PFSK-1 (cell line): ENCODE data around the gene WDR59.

Source experiments
- FOXP2 ChIP-seq: optimal IDR thresholded peaks from 2 replicates; pipeline ENCODE3; 2011; ENCODE audit warnings: borderline replicate concordance, control low read depth, inconsistent platforms; ENCODE audit not compliant: insufficient read depth; ENCODE audit errors: extremely low read length, extremely low read depth
- POLR2AphosphoS5 ChIP-seq: IDR thresholded peaks from 2 replicates; pipeline ENCODE4 v1.6.1; 2012; ENCODE audit warnings: low read depth, mild to moderate bottlenecking, control low read depth, low read length, moderate library complexity
- REST ChIP-seq, 2 experiments: IDR thresholded peaks; 2 replicates each; pipeline versions ENCODE4 v1.6.1 to v1.8.0; 2011 to 2012; ENCODE audit warnings: low read depth in 2 of 2, low read length in 2 of 2, control low read depth in 1 of 2, inconsistent platforms in 1 of 2, mild to moderate bottlenecking in 1 of 2, moderate library complexity in 1 of 2; ENCODE audit not compliant: insufficient read depth in 1 of 2
- SIN3A ChIP-seq: IDR thresholded peaks from 2 replicates; pipeline ENCODE4 v1.6.1; 2012; ENCODE audit warnings: mild to moderate bottlenecking, low read length, moderate library complexity, borderline replicate concordance; ENCODE audit not compliant: insufficient read depth
- TAF1 ChIP-seq: IDR thresholded peaks from 2 replicates; pipeline ENCODE4 v1.6.1; 2012; ENCODE audit warnings: low read length, control low read depth, borderline replicate concordance; ENCODE audit not compliant: insufficient read depth

The WDR59 gene

DNA sequence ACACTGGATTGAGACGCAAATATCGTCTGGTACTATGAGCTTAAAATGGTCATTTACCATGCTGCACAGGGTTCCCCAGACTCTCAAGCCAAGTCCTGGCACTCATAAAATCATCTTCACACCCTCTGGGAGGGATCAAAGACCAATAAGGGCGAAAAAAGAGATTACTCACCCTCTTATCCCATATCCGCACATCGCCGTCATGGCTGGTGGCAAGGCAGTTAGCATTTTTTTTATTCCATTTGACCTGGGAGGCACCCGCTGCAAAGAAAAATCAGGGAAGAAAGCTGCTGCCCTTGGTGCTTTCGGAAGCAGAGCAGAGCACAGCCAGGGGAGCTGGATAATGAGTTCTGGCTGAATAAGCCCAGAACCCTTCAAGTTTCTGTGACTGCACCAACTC, 42.4 kb downstream of the WDR59 start:
- TF ChIP-seq SIN3A, result no peak
- TF ChIP-seq REST (IDR thresholded peaks at IDR 0.05; ENCODE audit: insufficient read depth in 1 of 2, low read depth in 2 of 2, low read length in 2 of 2), result no peak
- no peak for TF ChIP-seq POLR2AphosphoS5

DNA sequence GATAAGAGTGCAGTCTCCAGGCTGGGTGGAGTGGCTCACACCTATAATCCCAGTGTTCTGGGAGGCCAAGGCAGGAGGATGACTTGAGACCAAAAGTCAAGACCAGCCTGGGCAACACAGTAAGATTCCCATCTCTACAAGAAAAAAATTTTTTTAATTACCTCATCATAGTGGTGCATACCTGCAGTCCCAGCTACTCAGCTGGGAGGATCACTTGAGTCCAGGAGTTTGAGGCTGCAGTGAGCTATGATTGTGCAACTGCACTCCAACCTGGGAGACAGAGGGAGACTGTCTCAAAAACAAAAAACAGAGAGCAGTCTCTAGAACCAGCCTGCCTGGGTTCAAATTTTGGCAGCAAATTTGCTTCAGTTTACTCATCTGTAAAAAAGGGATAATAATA, 45.2 kb downstream of the WDR59 start:
- TF ChIP-seq TAF1, result no peak
- no peak for TF ChIP-seq SIN3A
- no peak for TF ChIP-seq FOXP2
- TF ChIP-seq REST (IDR thresholded peaks at IDR 0.05; ENCODE audit: insufficient read depth in 1 of 2, low read depth in 2 of 2, low read length in 2 of 2), result no peak
- TF ChIP-seq POLR2AphosphoS5, result no peak

DNA sequence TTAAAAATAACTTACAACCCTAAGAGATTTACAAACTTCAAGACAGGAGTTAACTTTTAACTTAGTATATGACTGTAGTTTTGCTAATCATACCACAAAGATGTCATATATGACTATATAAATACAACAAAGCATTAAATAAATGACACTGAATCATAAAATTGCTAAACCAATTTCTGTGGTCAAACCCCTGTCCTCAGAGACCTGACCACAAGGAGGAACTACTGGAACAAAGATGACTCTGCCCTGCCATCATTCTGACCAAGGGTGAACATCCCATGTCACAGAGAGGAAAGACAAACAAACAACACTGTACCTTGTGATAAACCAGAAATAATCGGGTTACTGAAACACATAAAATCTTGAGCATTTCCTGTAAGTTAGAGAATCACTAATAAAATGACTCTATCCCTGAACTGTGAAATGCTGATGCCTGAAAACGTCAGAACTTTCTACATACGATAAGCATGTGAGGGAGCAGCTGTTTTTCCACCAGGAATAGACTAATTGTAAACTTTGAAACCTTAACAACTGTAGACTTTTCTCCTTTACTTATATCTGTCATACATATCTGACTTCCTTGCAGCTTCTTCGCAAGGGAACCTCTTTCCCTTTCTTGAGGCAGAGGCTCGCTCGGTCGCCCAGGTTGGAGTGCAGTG, 47.9 kb downstream of the WDR59 start:
- no peak for TF ChIP-seq TAF1
- no peak for TF ChIP-seq FOXP2
- TF ChIP-seq REST (IDR thresholded peaks at IDR 0.05; ENCODE audit: insufficient read depth in 1 of 2, low read depth in 2 of 2, low read length in 2 of 2), result no peak
- TF ChIP-seq SIN3A, result no peak
- no peak for TF ChIP-seq POLR2AphosphoS5

GRCh38 chr16:74931445-74931844, 53.5 kb downstream of the WDR59 start:
- TF ChIP-seq FOXP2 (no peak), SIN3A (no peak), POLR2AphosphoS5 (no peak)

- TF ChIP-seq FOXP2 (no peak), SIN3A (no peak), TAF1 (no peak), REST (IDR thresholded peaks at IDR 0.05; ENCODE audit: insufficient read depth in 1 of 2, low read depth in 2 of 2, low read length in 2 of 2) (no peak), POLR2AphosphoS5 (no peak)
These were observed 55.3 kb downstream of the WDR59 start for GRCh38 chr16:74929636-74930035.

DNA sequence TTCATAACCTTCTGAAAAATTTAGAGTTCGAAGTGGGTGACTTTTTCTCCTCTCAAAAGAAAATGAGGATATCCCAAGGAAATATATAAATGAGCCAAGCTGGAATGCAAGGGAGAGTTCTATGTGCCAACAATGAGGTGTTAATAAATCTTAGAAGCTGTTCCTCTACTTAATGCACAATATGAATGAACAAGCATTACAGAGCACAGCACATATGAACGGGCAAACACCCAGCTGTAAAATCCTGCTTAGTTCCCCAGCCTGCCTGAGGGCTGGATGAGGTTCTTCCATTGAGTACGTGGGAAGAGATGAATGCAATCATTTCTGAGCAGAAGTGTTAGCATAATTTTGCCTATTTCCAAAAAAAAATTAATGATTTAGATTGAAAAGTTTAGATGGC, 58.1 kb downstream of the WDR59 start:
- TF ChIP-seq TAF1 (no peak), REST (IDR thresholded peaks at IDR 0.05; ENCODE audit: insufficient read depth in 1 of 2, low read depth in 2 of 2, low read length in 2 of 2) (no peak)
